A204.1 (cell line): ENCODE data around the gene ZNF14.
"Not testable (repeated sequence)": the region's sequence is repeated elsewhere in the genome, so short reads cannot be mapped to it uniquely, and the experiment has no call there.

ENCODE experiments used
- FAIRE-seq: peaks from 2 replicates; lab custom pipeline; 2012; peaks lifted over from hg19 to GRCh38; lab: Jason Lieb, UNC

ZNF14 gene

GRCh38 chr19:19687090-19687489, 45.8 kb downstream of the ZNF14 start:
- no peak for FAIRE-seq

- no peak for FAIRE-seq
These were observed 46.3 kb downstream of the ZNF14 start for GRCh38 chr19:19686580-19686979.

DNA sequence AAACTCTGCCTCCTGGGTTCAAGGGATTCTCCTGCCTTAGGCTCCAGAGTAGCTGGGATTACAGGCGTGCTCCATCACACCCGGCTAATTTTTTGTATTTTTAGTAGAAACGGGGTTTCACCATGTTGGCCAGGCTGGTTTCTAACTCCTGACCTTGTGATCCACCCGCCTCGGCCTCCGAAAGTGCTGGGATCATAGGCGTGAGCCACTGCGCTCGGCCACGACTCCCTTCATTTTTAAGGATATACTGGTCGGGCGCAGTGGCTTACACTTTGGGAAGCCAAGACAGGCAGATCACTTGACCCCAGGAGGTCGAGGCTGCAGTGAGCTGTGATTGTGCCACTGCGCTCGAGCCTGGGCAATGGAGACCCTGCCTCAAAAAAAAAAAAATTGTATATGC, 46.8 kb downstream of the ZNF14 start:
- FAIRE-seq = not testable (repeated sequence)

- no peak for FAIRE-seq
These were observed 53.5 kb downstream of the ZNF14 start for GRCh38 chr19:19679176-19680073.

- no peak for FAIRE-seq
These were observed 55.3 kb downstream of the ZNF14 start for GRCh38 chr19:19677579-19677978.

GRCh38 chr19:19674315-19674714, 58.6 kb downstream of the ZNF14 start:
- no peak for FAIRE-seq

DNA sequence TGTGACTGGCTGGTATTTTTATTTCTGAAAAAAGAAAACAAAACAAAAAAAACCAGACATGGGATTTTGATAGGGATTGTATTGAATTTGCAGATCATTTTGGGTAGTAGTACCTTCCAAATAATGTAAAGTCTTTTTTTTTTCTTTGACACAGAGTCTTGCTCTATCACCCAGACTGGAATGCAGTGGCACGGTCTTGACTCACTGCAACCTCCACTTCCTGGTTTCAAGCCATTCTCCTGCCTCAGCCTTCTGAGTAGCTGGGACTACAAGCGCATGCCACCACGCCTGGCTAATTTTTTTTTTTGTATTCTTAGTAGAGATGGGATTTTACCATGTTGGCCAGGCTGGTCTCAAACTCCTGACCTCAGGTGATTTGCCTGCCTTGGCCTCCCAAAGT, 60.1 kb downstream of the ZNF14 start:
- FAIRE-seq = no peak

DNA sequence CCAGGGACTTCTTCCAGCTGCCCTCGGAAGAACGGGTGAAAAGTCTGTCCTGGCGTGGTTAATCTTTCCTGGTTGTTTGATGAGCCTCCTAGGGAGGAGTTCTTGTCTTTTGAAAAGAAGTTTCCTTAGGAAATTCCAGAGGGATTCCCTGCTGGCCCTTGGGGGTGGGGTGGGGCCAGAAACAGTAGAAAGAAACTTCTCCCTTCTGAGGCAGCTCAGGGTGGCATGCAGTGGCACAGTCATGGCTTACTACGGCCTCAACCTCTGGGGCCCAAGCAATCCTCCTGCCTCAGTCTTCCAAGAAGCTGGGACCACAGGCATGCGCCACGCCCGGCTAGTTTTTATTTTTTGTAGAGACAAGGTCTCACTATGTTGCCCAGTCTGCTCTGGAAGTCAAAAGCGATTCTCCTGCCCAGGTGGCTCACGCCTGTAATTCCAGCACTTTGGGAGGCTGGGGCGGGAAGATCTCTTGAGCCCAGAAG, 62.8 kb downstream of the ZNF14 start:
- no peak for FAIRE-seq

DNA sequence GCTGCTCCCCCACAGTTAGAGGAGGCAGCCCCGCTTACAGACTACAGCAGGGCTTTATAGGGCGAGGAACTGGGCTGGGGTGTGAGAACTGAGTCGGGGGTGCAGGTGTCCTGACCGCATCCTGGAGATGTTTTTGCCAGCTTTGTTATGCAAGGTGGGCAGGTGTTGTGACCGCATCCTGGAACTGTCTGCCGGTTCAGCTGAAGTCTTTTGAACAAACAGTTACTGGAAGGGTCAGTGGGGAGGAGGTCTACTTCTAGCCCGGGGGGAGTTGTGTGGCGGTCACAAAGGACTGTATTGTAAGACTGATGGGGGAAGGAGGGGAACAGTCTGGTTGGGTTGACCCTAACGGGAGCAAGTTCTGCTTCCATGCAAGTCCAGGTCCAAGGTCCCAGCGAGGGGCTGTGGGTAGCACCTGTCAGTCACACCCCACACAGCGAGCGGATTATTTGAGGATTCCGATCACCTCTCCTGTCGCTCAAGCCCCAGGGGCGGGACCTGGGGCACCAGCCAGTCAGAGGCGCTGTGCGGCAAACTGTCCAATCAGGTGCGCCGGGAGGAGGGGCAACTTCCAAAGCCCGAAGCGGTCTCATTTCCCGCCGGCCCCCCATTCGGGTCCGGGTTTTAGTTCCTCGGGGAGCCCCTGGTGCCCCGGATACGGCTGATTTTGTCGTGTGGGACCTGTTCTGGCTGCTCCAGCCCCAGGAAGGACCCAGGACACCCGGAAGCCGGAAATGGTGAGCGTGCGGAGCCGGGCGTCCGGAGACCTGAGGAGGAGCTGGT, 64.5 kb downstream of the ZNF14 start, which contains the start of gene ZNF101:
Gene ZNF101 (plus strand): TSS at position 610 of the 783 bp plus-strand sequence. CDS start 125 bp downstream, at position 735.
- FAIRE-seq = peak; percentile 59

DNA sequence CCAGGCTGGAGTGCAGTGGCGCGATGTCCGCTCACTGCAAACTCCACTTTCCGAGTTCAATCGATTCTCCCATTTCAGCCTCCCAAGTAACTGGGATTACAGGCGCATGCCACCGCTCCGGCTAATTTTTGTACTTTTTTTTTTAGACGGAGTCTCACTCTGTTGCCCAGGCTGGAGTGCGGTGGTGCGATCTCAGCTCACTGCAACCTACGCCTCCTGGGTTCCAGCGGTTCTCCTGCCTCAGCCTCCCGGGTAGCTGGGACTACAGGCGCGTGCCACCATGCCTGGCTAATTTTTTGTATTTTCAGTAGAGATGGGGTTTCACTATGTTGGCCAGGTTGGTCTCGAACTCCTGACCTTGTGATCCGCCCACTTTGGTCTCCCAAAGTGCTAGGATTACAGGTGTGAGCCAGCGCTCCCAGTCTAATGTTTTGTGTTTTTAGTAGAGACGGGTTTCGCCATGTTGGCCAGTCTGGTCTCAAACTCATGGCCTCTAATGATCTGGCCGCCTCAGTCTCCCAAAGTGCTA, 67.4 kb downstream of the ZNF14 start:
- FAIRE-seq = not testable (repeated sequence)

DNA sequence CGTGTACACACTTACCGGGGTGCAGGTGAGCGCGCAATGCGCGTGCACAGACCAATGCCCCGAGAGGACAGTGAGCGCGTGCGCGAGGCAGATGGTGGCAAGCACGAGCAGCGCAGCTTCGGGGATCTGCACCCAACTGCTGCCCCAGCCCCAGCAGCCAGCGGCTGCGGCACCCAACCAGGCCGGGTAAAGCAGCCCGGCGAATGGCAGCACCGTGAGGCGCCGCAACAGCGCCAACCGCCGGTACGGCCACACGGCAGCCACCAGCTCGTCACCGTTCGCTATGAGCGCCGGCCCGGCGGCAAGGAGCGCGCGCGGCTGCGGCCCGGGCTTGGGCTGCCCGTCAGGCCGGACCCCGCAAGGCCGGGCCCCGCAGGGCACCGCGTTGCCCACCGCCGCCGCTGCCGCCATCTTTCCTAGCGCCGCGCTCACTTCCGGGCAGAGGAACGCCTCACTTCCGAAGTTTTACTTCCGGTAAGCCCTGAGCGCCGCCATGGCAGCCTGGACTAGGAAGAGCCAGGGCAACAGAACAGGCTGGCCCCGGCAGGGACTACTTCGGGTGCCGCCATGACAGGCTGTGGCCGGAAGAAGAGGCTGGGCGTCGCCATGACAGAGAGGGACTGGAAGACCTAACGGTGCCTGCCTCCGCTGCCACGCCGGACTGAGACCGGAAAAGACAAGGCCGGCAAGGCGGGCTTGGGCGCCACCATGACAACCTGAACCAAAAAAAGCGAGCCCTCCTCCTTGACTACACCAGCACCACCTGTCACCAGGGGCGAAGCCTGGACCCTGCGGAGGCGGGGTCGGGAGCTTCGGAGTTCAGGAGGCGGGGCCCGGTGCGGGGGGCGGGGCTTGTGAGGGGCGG, 69.4 kb downstream of the ZNF14 start, which contains the start of gene ATP13A1:
Gene ATP13A1 (minus strand): TSS at position 421 of the 865 bp plus-strand sequence. CDS start 10 bp downstream, at position 411.
- FAIRE-seq = peak; percentile 78

DNA sequence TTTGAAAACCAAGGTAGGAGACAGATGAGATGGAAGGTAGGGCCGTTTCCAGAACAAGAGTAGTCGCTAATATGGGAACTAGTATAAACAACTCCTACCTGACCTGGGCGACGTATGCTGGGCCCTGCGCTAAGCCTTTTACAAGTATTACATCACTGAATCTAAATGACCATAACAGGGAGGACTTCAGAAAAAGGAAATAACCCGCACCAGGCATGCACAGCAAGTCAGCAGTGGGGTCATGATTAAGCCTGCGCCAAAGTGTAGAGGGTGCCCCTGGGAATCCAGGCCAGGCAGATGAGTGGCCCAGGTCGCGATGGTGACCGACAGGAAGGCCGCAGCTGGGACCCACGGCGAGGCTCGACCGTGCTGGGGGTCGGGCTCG, 70.0 kb downstream of the ZNF14 start:
- FAIRE-seq = no peak

DNA sequence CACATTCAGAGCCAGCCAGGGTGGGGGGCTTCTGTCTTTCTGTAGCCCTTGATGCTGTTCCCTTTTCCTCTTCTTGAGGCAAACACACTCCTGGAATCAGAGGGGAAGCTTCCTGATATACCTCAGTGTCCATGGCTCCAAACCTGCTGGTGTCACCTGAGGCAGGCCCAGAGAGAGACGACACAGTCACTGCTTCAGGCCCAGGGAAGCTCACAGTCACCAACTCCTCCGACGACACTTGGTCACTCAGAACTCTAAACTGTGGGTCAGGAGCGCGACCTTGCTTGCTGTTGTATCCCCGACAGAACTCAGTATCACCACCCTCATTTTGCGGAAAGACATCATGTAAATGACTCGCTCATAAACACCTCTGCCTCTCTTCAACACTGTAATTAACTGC, 70.6 kb downstream of the ZNF14 start:
- no peak for FAIRE-seq

- FAIRE-seq = no peak
These were observed 71.1 kb downstream of the ZNF14 start for GRCh38 chr19:19661675-19662251.

GRCh38 chr19:19661141-19661674, 71.7 kb downstream of the ZNF14 start:
- no peak for FAIRE-seq
